Hematopoietic multipotent progenitor cell treated with erythropoietin and hydrocortisone succinate and interleukin-3 and kit ligand, for 8 days (in vitro differentiated cells): Measurements from ENCODE around the gene RANBP10.
A peak's percentile ranks its signal among the peaks of the same experiment; 100 is the strongest.

Source experiments
- DNase-seq: peaks from one replicate; pipeline ENCODE4 v3.0.0-alpha.2; 2015

The RANBP10 gene

GRCh38 chr16:67736858-67737257 lies 69.5 kb downstream of the RANBP10 start:
- DNase-seq = no peak

- no peak for DNase-seq
Observed at GRCh38 chr16:67734731-67735201, 71.6 kb downstream of the RANBP10 start.

GRCh38 chr16:67733734-67734470 lies 72.5 kb downstream of the RANBP10 start:
- no peak for DNase-seq

- DNase-seq = peak; percentile 74
Observed at GRCh38 chr16:67731753-67732095, 74.6 kb downstream of the RANBP10 start.

GRCh38 chr16:67731071-67731752 lies 75.1 kb downstream of the RANBP10 start:
- DNase-seq = no peak

- no peak for DNase-seq
Observed at GRCh38 chr16:67730326-67730725, 76.0 kb downstream of the RANBP10 start.

GRCh38 chr16:67729636-67730248 lies 76.6 kb downstream of the RANBP10 start:
- no peak for DNase-seq

- no peak for DNase-seq
Observed at GRCh38 chr16:67727521-67728485, 78.6 kb downstream of the RANBP10 start.

GRCh38 chr16:67726106-67727034 lies 80.0 kb downstream of the RANBP10 start:
- no peak for DNase-seq

- DNase-seq = no peak
Observed at GRCh38 chr16:67723911-67724305, 82.5 kb downstream of the RANBP10 start.

GRCh38 chr16:67723151-67723910 lies 83.0 kb downstream of the RANBP10 start:
- no peak for DNase-seq

- DNase-seq = peak; percentile 29
Observed at GRCh38 chr16:67720236-67720635, 86.1 kb downstream of the RANBP10 start.

GRCh38 chr16:67719778-67720144 lies 86.6 kb downstream of the RANBP10 start:
- DNase-seq = peak; percentile 73

GRCh38 chr16:67719048-67719777 lies 87.1 kb downstream of the RANBP10 start, which contains the start of gene GFOD2:
Gene GFOD2 (minus strand): TSS chr16:67719316. CDS start chr16:67685715, 33,601 bp downstream.
- peak; percentile 93 for DNase-seq

GRCh38 chr16:67718668-67719047 lies 87.7 kb downstream of the RANBP10 start:
- no peak for DNase-seq

- no peak for DNase-seq
Observed at GRCh38 chr16:67716097-67716496, 90.3 kb downstream of the RANBP10 start.

GRCh38 chr16:67714522-67714921 lies 91.8 kb downstream of the RANBP10 start:
- no peak for DNase-seq

GRCh38 chr16:67713647-67714273 lies 92.6 kb downstream of the RANBP10 start:
- DNase-seq = no peak

GRCh38 chr16:67710607-67711006 lies 95.8 kb downstream of the RANBP10 start:
- DNase-seq = no peak

GRCh38 chr16:67709050-67709449 lies 97.3 kb downstream of the RANBP10 start:
- DNase-seq = no peak
